HG02642 (cell line): ENCODE data around the gene TMEM163.

Experiments
- ATAC-seq: cut with Tn5 transposase; IDR thresholded peaks from one replicate; pipeline ENCODE4 v1.9.1; 2021; ENCODE audit warnings: mild to moderate bottlenecking; ENCODE audit not compliant: unreplicated experiment, poor library complexity

The TMEM163 gene

GRCh38 chr2:134421556-134422328, 297.1 kb downstream of the TMEM163 start:
- no peak for ATAC-seq

- no peak for ATAC-seq
Observed at GRCh38 chr2:134420920-134421319, 297.9 kb downstream of the TMEM163 start.

- no peak for ATAC-seq
Observed at GRCh38 chr2:134420259-134420658, 298.5 kb downstream of the TMEM163 start.

GRCh38 chr2:134417968-134418582, 300.7 kb downstream of the TMEM163 start:
- no peak for ATAC-seq

- no peak for ATAC-seq
Observed at GRCh38 chr2:134416637-134417036, 302.2 kb downstream of the TMEM163 start.

GRCh38 chr2:134416018-134416417, 302.8 kb downstream of the TMEM163 start:
- ATAC-seq = no peak

- ATAC-seq = no peak
Observed at GRCh38 chr2:134413912-134414311, 304.9 kb downstream of the TMEM163 start.

GRCh38 chr2:134413430-134413829, 305.4 kb downstream of the TMEM163 start:
- ATAC-seq = no peak

GRCh38 chr2:134412639-134412999, 306.2 kb downstream of the TMEM163 start:
- ATAC-seq = no peak

GRCh38 chr2:134411828-134412638, 306.8 kb downstream of the TMEM163 start:
- peak; percentile 98 for ATAC-seq

- ATAC-seq = no peak
Observed at GRCh38 chr2:134411279-134411827, 307.4 kb downstream of the TMEM163 start.

- no peak for ATAC-seq
Observed at GRCh38 chr2:134410831-134411231, 308.0 kb downstream of the TMEM163 start.

GRCh38 chr2:134410006-134410405, 308.8 kb downstream of the TMEM163 start:
- ATAC-seq = no peak

GRCh38 chr2:134408791-134409190, 310.0 kb downstream of the TMEM163 start:
- ATAC-seq = no peak

GRCh38 chr2:134408386-134408785, 310.4 kb downstream of the TMEM163 start:
- ATAC-seq = no peak

- no peak for ATAC-seq
Observed at GRCh38 chr2:134407154-134407890, 311.5 kb downstream of the TMEM163 start.

GRCh38 chr2:134406736-134407135, 312.1 kb downstream of the TMEM163 start:
- ATAC-seq = no peak

GRCh38 chr2:134406311-134406710, 312.5 kb downstream of the TMEM163 start:
- ATAC-seq = no peak
